Liver (tissue), 9 donors: ENCODE data around the gene KANSL1. TPM values are rescaled to one million over a fixed set of nuclear protein-coding genes. Genes with fewer than 3 reads are reported as not detected.

ENCODE experiments used
- DNase-seq: peaks from one replicate; pipeline ENCODE4 v3.0.0-alpha.2; 2017; ENCODE audit warnings: low spot score
- H3K27ac ChIP-seq, 2 donors: one replicate each; pipeline ENCODE4 v1.7.0; 2013; ENCODE audit warnings: inconsistent platforms in 2 of 2, low read length in 2 of 2, control low read depth in 1 of 2, low read depth in 1 of 2, mild to moderate bottlenecking in 1 of 2
- H3K27me3 ChIP-seq, 4 donors: one replicate each; pipeline versions ENCODE4 v1.6.1 to v1.7.0; 2013; ENCODE audit warnings: low read length in 3 of 4, inconsistent platforms in 1 of 4, mild to moderate bottlenecking in 1 of 4, moderate library complexity in 1 of 4; ENCODE audit not compliant: control insufficient read depth in 4 of 4, insufficient read depth in 4 of 4
- H3K36me3 ChIP-seq, 4 donors: one replicate each; pipeline versions ENCODE4 v1.6.1 to v1.7.0; 2013; ENCODE audit warnings: low read length in 3 of 4, mild to moderate bottlenecking in 3 of 4, low read depth in 1 of 4, moderate library complexity in 1 of 4; ENCODE audit not compliant: control insufficient read depth in 4 of 4, insufficient read depth in 3 of 4
- H3K4me1 ChIP-seq, 4 donors: one replicate each; pipeline versions ENCODE4 v1.6.1 to v1.7.0; 2013; ENCODE audit warnings: low read length in 3 of 4, mild to moderate bottlenecking in 3 of 4, moderate library complexity in 1 of 4; ENCODE audit not compliant: control insufficient read depth in 4 of 4, insufficient read depth in 4 of 4
- H3K4me3 ChIP-seq, 3 donors: one replicate each; pipeline versions ENCODE4 v1.6.1 to v1.7.0; 2013; ENCODE audit warnings: low read length in 3 of 3, control low read depth in 1 of 3, low read depth in 1 of 3, mild to moderate bottlenecking in 1 of 3
- H3K9ac ChIP-seq, 2 donors: one replicate each; pipeline ENCODE4 v1.7.0; 2013; ENCODE audit warnings: low read length in 2 of 2, mild to moderate bottlenecking in 2 of 2, moderate library complexity in 2 of 2, control low read depth in 1 of 2, low read depth in 1 of 2
- H3K9me3 ChIP-seq, 4 donors: one replicate each; pipeline versions ENCODE4 v1.6.1 to v1.7.0; 2013; ENCODE audit warnings: low read length in 3 of 4; ENCODE audit not compliant: control insufficient read depth in 4 of 4
- ATF3 ChIP-seq: IDR thresholded peaks from 2 replicates; pipeline ENCODE4 v1.6.1; 2016; ENCODE audit warnings: antibody characterized with exemption
- CTCF ChIP-seq: fragments of 150-350 bp; IDR thresholded peaks from 2 replicates; pipeline ENCODE4 v1.5.1; 2017; ENCODE audit warnings: improper control_type of control experiment, low read depth, low read length; ENCODE audit not compliant: missing input control
- EGR1 ChIP-seq, 2 donors: IDR thresholded peaks; 2 replicates each; pipeline ENCODE4 v1.6.1; 2016 to 2018; ENCODE audit warnings: antibody characterized with exemption in 2 of 2, low read depth in 2 of 2
- FOXA1 ChIP-seq: IDR thresholded peaks from 2 replicates; pipeline ENCODE4 v1.6.1; 2016; ENCODE audit warnings: antibody characterized with exemption
- FOXA2 ChIP-seq: IDR thresholded peaks from 2 replicates; pipeline ENCODE4 v1.6.1; 2016; ENCODE audit warnings: antibody characterized with exemption
- GABPA ChIP-seq, 2 donors: IDR thresholded peaks in 1 of 2; conservative IDR thresholded peaks in 1 of 2; 2 replicates each; pipeline ENCODE4 v1.6.1; 2016; ENCODE audit warnings: antibody characterized with exemption in 2 of 2, mild to moderate bottlenecking in 1 of 2, moderate library complexity in 1 of 2
- HNF4A ChIP-seq, 2 donors: conservative IDR thresholded peaks; 2 replicates each; pipeline ENCODE4 v1.6.1; 2016; ENCODE audit warnings: antibody characterized with exemption in 2 of 2, mild to moderate bottlenecking in 2 of 2
- HNF4G ChIP-seq: IDR thresholded peaks from 2 replicates; pipeline ENCODE4 v1.6.1; 2016; ENCODE audit warnings: antibody characterized with exemption
- JUND ChIP-seq, 2 donors: IDR thresholded peaks; 2 replicates each; pipeline ENCODE4 v1.6.1; 2016; ENCODE audit warnings: antibody characterized with exemption in 2 of 2
- MAX ChIP-seq: IDR thresholded peaks from 2 replicates; pipeline ENCODE4 v1.6.1; 2016; ENCODE audit warnings: antibody characterized with exemption
- NR2F2 ChIP-seq: IDR thresholded peaks from 2 replicates; pipeline ENCODE4 v1.6.1; 2016; ENCODE audit warnings: antibody characterized with exemption
- RAD21 ChIP-seq, 2 donors: IDR thresholded peaks; 2 replicates each; pipeline ENCODE4 v1.6.1; 2016; ENCODE audit warnings: antibody characterized with exemption in 2 of 2, mild to moderate bottlenecking in 2 of 2
- REST ChIP-seq: IDR thresholded peaks from 2 replicates; pipeline ENCODE4 v1.6.1; 2016; ENCODE audit warnings: antibody characterized with exemption, mild to moderate bottlenecking
- RXRA ChIP-seq, 2 donors: IDR thresholded peaks; 2 replicates each; pipeline ENCODE4 v1.6.1; 2017 to 2018; ENCODE audit warnings: antibody characterized with exemption in 2 of 2, mild to moderate bottlenecking in 1 of 2
- SP1 ChIP-seq: IDR thresholded peaks from 2 replicates; pipeline ENCODE4 v1.6.1; 2018; ENCODE audit warnings: antibody characterized with exemption, mild to moderate bottlenecking
- TAF1 ChIP-seq: conservative IDR thresholded peaks from 2 replicates; pipeline ENCODE4 v1.6.1; 2016; ENCODE audit warnings: antibody characterized with exemption, mild to moderate bottlenecking
- YY1 ChIP-seq: IDR thresholded peaks from 2 replicates; pipeline ENCODE4 v1.6.1; 2016; ENCODE audit warnings: antibody characterized with exemption, mild to moderate bottlenecking
- ZBTB33 ChIP-seq: IDR thresholded peaks from 2 replicates; pipeline ENCODE4 v1.6.1; 2016; ENCODE audit warnings: antibody characterized with exemption
- WGBS: extraction: QIAGEN DNeasy Blood & Tissue Kit; methylation state at CpG from one replicate; pipeline ENCODE4 v1.1.7; 2013; 5-methylcytosine and 5-hydroxymethylcytosine counted together
- polyA plus RNA-seq, 2 donors: library from polyadenylated mRNA; stranded (reverse) in 1 of 2; unstranded in 1 of 2; fragments of 200-250 nt in 1 of 2; fragments of >200 nt in 1 of 2; fragmentation: Nextera tagmentation in 1 of 2; extraction: Ambion mirVana in 1 of 2; gene quantifications; one replicate each; pipeline versions ENCODE4 v1.2.1 to v1.2.3, GENCODE V29; 2013 to 2015
- total RNA-seq, 2 donors: library from RNA; depleted of rRNA; stranded (reverse); fragments of >200 nt; gene quantifications; one replicate each; pipeline ENCODE4 v1.2.3, GENCODE V29; 2014
- donor health status: healthy.
- donor health status: healthy.
- donor health status: healthy.
- donor health status: healthy.
- donor health status: healthy.

Gene KANSL1
- total and polyA plus RNA-seq, 4 donors, result 5.5 to 86.3 (median 24.0) TPM

GRCh38 chr17:46037722-46038255 lies 155.4 kb downstream of the KANSL1 start:
- no peak overlapping the region for H3K27ac ChIP-seq
- no peak overlapping the region for H3K4me3 ChIP-seq
- DNase-seq, result no peak
- H3K9me3 ChIP-seq, result no peaks in the 10 kb centered on the region
- TF ChIP-seq SP1, result no peak
- peaks cover 13 to 82% (median 64%) of the 10 kb centered on the region in 4 donors for H3K36me3 ChIP-seq
- H3K27me3 ChIP-seq, result no peaks in the 10 kb centered on the region
- H3K4me1 ChIP-seq, result peaks cover 0 to 3% (median 0%) of the 10 kb centered on the region in 4 donors
- WGBS, result 90% methylated on average over 4 of the region's 4 CpGs
- no peak overlapping the region for H3K9ac ChIP-seq

GRCh38 chr17:46036491-46036890 lies 156.7 kb downstream of the KANSL1 start:
- Histone ChIP-seq H3K9ac (no peak overlapping the region), H3K4me1 (peaks cover 0 to 3% (median 0%) of the 10 kb centered on the region in 4 donors), H3K4me3 (no peak overlapping the region), H3K27ac (no peak overlapping the region), H3K27me3 (no peaks in the 10 kb centered on the region), H3K9me3 (no peaks in the 10 kb centered on the region), H3K36me3 (peaks cover 15 to 90% (median 71%) of the 10 kb centered on the region in 4 donors)
- no peak for DNase-seq
- TF ChIP-seq REST (no peak), SP1 (no peak), RXRA (IDR thresholded peaks at IDR 0.05) (no peak), FOXA1 (no peak), FOXA2 (no peak), HNF4A (conservative IDR thresholded peaks at IDR 0.05) (no peak), ATF3 (no peak), YY1 (no peak), RAD21 (IDR thresholded peaks at IDR 0.05) (no peak), MAX (no peak), GABPA (IDR thresholded peaks at IDR 0.05 in 1 of 2, conservative IDR thresholded peaks at IDR 0.05 in 1 of 2) (no peak), HNF4G (no peak), NR2F2 (no peak), CTCF (no peak), EGR1 (IDR thresholded peaks at IDR 0.05; ENCODE audit: low read depth in 2 of 2) (no peak), ZBTB33 (no peak), JUND (IDR thresholded peaks at IDR 0.05) (no peak), TAF1 (no peak)
- WGBS, result 96% methylated on average over 6 of the region's 6 CpGs
